GM19238 (cell line): ENCODE results near the gene SFR1.

Experiments
- DNase-seq: peaks from one replicate; pipeline ENCODE4 v3.0.0; 2011; ENCODE audit warnings: low spot score; ENCODE audit not compliant: insufficient read length

The SFR1 gene

GRCh38 chr10:104121485-104122224 is at the start of gene SFR1:
SFR1 (plus strand) TSS chr10:104122171; CDS start chr10:104122184, 13 bp downstream.
- DNase-seq: peak; percentile 64

GRCh38 chr10:104072786-104073185 is 49.2 kb upstream of the SFR1 start:
- no peak for DNase-seq

GRCh38 chr10:104074505-104074904 is 47.5 kb upstream of the SFR1 start:
- DNase-seq: no peak

GRCh38 chr10:104076743-104077160 is 45.2 kb upstream of the SFR1 start:
- DNase-seq: no peak

- no peak for DNase-seq
Measured at GRCh38 chr10:104077247-104077646, 44.7 kb upstream of the SFR1 start.

GRCh38 chr10:104077663-104078151 is 44.3 kb upstream of the SFR1 start:
- no peak for DNase-seq

- DNase-seq: no peak
Measured at GRCh38 chr10:104080762-104081161, 41.2 kb upstream of the SFR1 start.

- DNase-seq: no peak
Measured at GRCh38 chr10:104081998-104082397, 40.0 kb upstream of the SFR1 start.

GRCh38 chr10:104084482-104085142 is 37.4 kb upstream of the SFR1 start:
- DNase-seq: no peak

- no peak for DNase-seq
Measured at GRCh38 chr10:104085801-104086400, 36.1 kb upstream of the SFR1 start, which contains the start of gene COL17A1. COL17A1 (minus strand) TSS chr10:104085880; CDS start chr10:104080673, 5,207 bp downstream.

GRCh38 chr10:104088239-104088638 is 33.7 kb upstream of the SFR1 start:
- no peak for DNase-seq

GRCh38 chr10:104089621-104090020 is 32.4 kb upstream of the SFR1 start:
- DNase-seq: no peak

GRCh38 chr10:104090611-104091010 is 31.4 kb upstream of the SFR1 start:
- DNase-seq: no peak

GRCh38 chr10:104092749-104093148 is 29.2 kb upstream of the SFR1 start:
- DNase-seq: no peak

GRCh38 chr10:104096692-104097091 is 25.3 kb upstream of the SFR1 start:
- no peak for DNase-seq

- no peak for DNase-seq
Measured at GRCh38 chr10:104098358-104098925, 23.5 kb upstream of the SFR1 start.

GRCh38 chr10:104099269-104099668 is 22.7 kb upstream of the SFR1 start:
- DNase-seq: no peak

GRCh38 chr10:104099941-104100340 is 22.0 kb upstream of the SFR1 start:
- no peak for DNase-seq

- no peak for DNase-seq
Measured at GRCh38 chr10:104100795-104101194, 21.2 kb upstream of the SFR1 start.

- DNase-seq: no peak
Measured at GRCh38 chr10:104101902-104102301, 20.1 kb upstream of the SFR1 start.

GRCh38 chr10:104103956-104104355 is 18.0 kb upstream of the SFR1 start:
- no peak for DNase-seq

- no peak for DNase-seq
Measured at GRCh38 chr10:104104418-104104817, 17.6 kb upstream of the SFR1 start.
